Endometrium (tissue), 2 donors: ENCODE measurements around the gene C2CD2.
"Not testable (repeated sequence)": the region's sequence is repeated elsewhere in the genome, so short reads cannot be mapped to it uniquely, and the experiment has no call there.

Experiments used
- FAIRE-seq: peaks from 2 replicates; lab custom pipeline; 2012; peaks lifted over from hg19 to GRCh38; lab: Jason Lieb, UNC
- donor health status: control.
- donor health status: control.

The C2CD2 gene

DNA sequence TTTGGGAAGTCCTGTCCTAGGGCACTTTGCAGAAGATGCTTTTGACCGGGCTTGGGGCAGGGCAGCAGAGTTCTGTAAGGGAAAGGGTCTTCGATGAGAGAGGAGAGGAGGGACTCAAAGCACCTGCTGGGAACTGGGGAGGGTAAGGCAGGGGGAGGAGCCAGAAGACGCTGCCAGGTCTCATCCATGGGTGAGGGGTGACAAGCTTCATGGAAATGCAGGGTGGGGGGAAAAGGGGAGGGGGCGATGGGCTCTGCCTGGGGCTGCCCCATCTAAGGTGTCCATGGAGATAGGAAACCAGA, 20.9 kb upstream of the C2CD2 start:
- FAIRE-seq: no peak

GRCh38 chr21:41973861-41974751, 20.3 kb upstream of the C2CD2 start:
- no peak for FAIRE-seq

GRCh38 chr21:41973427-41973831, 19.6 kb upstream of the C2CD2 start:
- no peak for FAIRE-seq

- no peak for FAIRE-seq
Measured at GRCh38 chr21:41972511-41973205, 18.8 kb upstream of the C2CD2 start.

DNA sequence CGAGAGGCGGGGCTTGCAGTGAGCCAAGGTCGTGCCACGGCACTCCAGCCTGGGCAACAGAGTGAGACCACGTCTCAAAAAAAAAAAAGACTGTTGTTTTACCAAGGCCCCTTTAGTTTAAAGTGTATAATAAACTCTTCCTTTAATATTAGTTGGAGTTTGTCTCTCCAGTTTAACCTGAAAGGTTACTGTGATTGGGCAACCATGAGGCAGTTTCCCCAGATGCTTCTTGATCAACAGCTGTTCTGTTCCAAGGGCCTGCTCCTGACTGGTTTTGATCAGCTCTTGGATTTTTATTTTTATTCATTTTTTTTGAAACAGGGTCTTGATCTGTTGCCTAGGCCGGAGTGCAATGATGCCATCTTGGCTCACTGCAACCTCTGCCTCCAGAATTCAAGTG, 18.1 kb upstream of the C2CD2 start:
- no peak for FAIRE-seq

GRCh38 chr21:41970751-41971653, 17.2 kb upstream of the C2CD2 start:
- no peak for FAIRE-seq

DNA sequence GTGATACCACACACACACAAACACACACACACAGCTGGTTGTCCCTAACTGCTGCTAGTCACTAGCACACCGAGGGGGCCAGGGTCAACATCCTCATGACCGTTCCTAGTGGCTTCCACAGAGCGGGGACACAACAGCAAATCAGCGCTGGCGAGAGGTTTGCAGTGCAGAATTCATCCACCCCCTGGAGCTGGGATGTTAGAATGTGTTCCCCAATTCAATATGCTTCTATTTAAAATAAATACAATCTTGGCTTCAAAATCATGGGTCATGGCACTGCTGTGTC, 16.2 kb upstream of the C2CD2 start:
- no peak for FAIRE-seq

- no peak for FAIRE-seq
Measured at GRCh38 chr21:41967708-41968107, 13.9 kb upstream of the C2CD2 start.

DNA sequence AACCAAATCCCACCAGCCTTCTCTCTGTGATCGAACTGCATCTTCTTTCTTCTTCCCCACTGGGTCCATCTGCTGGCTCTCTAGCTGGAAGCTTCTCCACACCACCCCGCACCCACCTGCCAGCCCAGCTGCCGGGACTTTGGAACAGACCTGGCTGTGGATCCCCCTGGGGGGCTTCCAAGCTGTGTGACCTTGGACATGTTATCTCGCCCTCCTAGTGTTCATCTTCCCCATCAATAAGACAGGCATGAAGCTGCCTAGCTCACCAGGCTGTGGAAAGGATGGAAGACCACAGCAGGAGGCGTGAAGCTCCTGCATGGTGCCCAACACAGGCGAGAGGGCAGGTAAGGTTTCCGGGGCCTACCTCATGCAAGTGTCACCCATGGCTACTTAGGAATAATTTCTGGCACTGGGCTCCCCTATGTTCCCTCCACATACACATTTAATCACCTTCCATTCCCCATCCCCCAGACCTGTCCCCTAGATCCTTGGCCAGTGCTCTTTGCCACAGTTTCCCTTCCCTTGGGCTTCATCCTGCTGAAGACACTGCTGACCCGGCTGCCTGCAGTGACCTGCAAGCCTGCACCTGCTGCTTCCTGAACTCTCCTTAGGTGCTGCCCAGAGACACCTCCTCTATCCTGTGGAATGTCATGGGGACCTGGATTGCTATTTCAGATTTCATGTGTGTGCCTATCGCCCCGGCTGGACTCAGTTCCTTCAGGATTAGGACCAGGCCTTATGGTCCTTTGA, 13.2 kb upstream of the C2CD2 start:
- no peak for FAIRE-seq

GRCh38 chr21:41966041-41966833, 12.4 kb upstream of the C2CD2 start:
- FAIRE-seq: no peak

DNA sequence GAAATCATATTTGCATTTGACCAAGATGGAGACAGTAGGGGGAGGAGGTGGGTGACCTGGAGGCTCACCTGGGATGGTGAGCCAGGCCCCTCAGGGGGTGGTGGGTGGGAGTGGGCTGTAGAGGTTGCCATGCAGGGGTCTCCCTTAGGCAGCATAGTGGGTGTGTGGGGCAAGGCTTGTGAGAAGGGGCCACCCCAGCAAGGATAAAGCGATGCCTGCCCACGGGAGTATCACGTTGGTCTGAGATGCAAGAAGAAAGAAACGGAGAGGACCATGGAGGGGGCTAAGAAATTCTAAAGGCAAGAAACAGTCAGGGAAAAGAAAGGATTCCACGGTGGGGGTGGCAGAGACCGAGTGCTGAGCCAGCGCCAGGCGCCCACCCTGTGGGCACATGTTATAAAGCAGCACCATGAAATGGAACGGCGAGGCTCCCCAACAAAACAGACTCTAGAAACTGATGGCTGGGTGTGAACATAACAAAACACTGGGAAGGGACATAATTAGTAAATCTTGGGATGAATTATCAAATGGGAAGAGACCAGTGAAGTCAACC, 11.7 kb upstream of the C2CD2 start:
- no peak for FAIRE-seq

- no peak for FAIRE-seq
Measured at GRCh38 chr21:41965045-41965444, 11.2 kb upstream of the C2CD2 start.

GRCh38 chr21:41964171-41964570, 10.4 kb upstream of the C2CD2 start:
- FAIRE-seq: no peak

- no peak for FAIRE-seq
Measured at GRCh38 chr21:41962425-41962966, 8.7 kb upstream of the C2CD2 start.

DNA sequence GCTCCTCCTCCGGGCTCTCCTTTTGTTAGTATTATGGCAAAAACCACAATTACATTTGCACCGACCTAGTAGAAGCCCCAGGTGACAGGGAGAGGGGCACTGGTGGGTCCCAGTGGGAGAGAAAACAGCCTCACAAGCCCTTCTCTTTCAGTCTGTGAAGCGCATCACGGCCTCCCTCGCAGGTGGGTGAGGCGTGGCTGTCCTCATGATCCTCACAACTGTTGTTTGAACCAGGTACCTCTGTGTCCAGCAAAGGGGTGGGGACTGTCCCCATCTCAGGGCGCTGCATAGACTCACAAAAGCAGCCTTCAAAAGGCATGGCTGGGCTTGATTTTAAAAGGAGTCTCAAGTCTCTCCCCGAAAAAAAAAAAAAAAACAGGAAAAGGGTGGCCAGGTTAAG, 7.9 kb upstream of the C2CD2 start:
- no peak for FAIRE-seq

- FAIRE-seq: no peak
Measured at GRCh38 chr21:41961282-41961701, 7.5 kb upstream of the C2CD2 start.

DNA sequence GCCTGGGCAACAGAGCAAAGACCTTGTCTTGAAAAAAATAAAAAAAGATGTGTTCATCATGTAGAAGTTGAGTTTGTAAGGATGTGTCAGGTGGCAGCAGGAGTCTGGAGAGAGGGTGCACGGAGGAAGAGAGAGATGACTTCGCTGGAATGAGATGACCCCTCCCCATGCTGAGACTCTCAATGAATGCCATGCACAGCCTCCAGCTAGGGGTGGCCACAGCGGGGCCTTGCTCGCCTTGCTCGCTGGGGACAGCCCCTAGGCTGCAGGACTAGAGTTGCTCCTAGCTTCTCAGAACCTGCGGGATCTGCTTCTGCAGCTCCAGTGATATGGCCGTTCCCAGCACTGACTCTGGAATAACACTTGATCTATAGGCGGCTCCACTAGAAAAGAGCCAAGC, 6.6 kb upstream of the C2CD2 start:
- no peak for FAIRE-seq

- not testable (repeated sequence) for FAIRE-seq
Measured at GRCh38 chr21:41959697-41960096, 5.9 kb upstream of the C2CD2 start.

DNA sequence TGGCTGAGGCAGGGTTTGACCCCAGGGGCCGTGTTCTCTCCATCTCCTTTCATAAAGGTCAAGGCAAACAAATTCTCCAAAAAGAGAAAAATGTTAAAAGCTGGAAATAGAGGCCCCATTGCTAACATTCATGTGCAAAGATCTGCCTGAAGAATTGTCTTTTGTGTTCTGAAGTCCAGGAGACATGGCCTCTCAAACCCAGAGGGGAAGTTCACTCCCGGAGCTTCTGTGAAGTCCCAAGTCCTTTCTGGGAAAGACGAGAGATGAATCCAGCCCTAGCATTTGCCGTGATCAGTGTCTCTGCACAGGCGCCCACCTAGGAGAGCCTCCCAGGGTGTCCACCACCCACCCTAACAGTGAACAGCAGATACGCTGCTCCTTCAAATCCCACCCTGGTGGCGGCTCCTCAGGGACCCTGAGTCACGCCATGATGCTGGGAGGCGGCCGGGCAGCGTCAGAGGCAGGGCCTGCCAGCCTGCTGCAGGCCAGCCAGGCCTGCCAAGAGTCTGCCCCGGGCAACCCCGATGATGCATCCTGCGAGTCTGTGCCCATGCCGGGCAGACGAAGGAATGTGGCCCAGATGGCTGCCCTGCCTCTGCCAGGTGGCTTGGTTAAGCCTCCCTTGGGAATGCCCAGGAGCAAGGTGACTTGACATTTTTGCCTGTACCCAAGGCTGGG, 5.2 kb upstream of the C2CD2 start:
- no peak for FAIRE-seq
